GM12865 (cell line): ENCODE data around the gene BRIP1.

ENCODE experiments used
- DNase-seq: peaks from one replicate; pipeline ENCODE4 v3.0.0; 2010; ENCODE audit warnings: low read depth
- H3K4me3 ChIP-seq: 2 replicates; pipeline ENCODE4 v1.5.1; 2011; ENCODE audit warnings: mild to moderate bottlenecking, low read depth, low read length, control low read depth
- TF ChIP-seq, protein P1 (sequence below): IDR thresholded peaks from 2 replicates; pipeline ENCODE4 v1.5.1; 2011; ENCODE audit warnings: low read length, control low read depth, low read depth, inconsistent platforms; ENCODE audit not compliant: insufficient read depth; ENCODE audit errors: missing control alignments

Gene BRIP1

DNA sequence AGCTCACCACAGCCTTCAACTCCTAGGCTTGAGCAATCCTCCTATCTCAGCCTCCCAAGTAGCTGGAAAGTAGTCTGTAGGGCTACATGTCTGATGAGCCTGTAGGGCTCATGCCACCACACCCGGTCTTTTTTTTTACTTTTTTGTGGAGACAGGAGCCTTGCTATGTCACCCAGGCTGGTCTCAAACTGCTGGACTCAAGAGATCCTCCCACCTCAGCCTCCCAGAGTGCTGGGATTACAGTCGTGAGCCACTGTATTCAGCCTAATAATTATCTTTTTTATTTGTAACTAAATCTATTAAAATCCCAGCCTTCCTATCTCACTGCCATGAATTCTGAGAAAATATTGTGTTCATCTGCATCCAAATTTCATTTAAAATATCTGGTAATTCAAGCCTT, 15.1 kb downstream of the BRIP1 start:
- no peak for DNase-seq
- TF ChIP-seq, protein P1, sequence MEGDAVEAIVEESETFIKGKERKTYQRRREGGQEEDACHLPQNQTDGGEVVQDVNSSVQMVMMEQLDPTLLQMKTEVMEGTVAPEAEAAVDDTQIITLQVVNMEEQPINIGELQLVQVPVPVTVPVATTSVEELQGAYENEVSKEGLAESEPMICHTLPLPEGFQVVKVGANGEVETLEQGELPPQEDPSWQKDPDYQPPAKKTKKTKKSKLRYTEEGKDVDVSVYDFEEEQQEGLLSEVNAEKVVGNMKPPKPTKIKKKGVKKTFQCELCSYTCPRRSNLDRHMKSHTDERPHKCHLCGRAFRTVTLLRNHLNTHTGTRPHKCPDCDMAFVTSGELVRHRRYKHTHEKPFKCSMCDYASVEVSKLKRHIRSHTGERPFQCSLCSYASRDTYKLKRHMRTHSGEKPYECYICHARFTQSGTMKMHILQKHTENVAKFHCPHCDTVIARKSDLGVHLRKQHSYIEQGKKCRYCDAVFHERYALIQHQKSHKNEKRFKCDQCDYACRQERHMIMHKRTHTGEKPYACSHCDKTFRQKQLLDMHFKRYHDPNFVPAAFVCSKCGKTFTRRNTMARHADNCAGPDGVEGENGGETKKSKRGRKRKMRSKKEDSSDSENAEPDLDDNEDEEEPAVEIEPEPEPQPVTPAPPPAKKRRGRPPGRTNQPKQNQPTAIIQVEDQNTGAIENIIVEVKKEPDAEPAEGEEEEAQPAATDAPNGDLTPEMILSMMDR = no peak

DNA sequence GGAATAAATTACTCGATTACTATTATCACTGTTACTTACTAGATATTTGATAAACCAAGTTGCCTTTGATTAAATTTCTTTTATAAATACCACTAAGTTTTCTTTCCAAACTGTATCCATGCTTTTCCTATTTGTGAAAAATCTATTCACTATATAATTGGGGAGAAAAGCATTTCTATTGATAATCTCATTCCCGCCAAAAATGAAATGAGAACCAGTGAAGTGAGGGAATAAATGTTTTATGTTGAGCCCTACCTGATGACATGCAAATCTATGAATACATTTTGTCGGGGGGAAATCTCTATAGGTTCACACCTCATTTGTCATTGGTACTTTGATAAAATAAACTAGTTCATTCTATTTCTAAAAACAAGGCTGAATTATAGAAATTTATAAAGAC, 15.7 kb downstream of the BRIP1 start:
- TF ChIP-seq, protein P1 = no peak
- no peak overlapping the region for H3K4me3 ChIP-seq
- DNase-seq = no peak

More for the DNA sequence above, 15.1 kb downstream of the BRIP1 start:
- no peak overlapping the region for H3K4me3 ChIP-seq

DNA sequence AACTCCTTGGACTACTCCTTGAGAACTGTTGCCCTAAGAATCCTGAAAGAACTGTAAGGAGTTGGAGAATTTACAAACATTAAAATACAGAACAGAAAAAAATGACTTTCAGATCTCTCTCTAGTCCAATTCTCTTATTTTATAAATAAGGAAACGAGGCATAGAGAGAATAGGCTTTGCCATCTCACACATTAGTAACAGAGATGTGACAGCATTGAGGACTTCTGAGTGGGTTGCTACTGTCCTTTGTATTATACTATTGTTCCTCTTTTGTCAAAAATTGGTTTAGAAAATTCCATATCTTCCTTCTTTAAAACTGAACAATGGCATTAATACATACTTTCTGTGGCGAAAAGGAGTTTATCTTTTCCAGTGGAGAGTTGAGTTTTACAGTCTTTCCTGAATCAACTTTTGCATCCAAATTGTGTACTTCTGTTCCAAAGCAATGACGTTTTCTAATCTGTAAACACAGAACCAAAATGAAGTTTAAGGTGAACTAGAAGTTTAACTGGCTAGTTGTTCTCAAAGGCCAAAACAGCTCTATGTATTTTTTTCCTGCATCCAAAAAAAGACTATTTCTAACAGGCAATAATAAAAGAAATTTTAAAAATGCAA, 16.5 kb downstream of the BRIP1 start:
- no peak for DNase-seq
- no peak overlapping the region for H3K4me3 ChIP-seq
- TF ChIP-seq, protein P1 = no peak

DNA sequence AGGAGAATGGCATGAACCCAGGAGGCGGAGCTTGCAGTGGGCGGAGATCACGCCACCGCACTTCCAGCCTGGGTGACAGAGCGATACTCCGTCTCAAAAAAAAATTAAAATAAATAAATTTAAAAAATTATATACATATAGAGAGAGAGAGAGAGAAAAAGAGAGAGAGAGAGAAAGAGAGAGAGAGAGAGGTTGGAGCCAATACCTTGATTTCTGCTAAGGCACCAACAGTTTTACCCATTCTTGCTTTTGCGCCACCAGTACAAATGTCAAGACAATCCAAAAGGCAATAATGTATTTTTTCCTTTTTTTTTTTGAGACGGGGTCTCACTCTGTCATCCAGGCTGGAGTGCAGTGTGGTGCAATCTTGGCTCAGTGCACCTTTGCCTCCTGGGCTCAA, 17.2 kb downstream of the BRIP1 start:
- TF ChIP-seq, protein P1 = no peak
- no peak overlapping the region for H3K4me3 ChIP-seq
- DNase-seq = no peak

DNA sequence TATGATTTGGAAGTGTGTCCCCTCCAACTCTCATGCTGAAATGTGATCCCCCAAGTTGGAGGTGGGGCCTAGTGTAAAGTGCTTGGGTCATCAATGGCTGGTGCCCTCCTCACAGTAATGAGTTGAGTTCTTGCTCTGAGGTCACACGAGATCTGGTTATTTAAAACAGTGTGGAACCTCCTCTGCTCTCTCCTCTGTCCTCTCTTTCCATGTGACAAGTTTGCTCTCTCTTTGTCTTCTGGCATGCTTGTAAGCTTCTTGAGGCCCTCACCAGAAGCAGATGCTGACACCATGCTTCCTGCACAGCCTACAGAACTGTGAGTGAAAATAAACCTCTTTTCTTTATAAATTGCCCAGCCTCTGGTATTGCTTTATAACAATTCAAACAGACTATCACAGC, 19.9 kb downstream of the BRIP1 start:
- TF ChIP-seq, protein P1 = no peak
- H3K4me3 ChIP-seq = no peak overlapping the region
- DNase-seq = no peak

DNA sequence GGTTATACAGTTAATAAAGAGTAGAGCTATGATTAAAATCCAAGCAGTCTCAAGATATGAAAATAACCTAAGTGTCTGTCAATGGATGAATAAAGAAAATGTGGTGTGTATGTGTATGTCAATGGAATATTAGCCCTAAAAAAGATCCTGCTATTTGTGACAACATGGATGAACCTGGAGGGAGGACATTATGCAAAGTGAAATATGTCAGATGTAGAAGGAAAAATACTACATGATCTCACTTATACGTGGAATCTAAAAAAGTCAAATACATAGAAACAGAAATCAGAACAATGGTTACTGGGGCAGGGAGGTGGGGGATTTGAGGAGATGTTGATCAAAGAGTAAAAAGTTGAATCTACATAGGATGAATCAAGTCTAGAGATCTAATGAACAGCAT, 20.4 kb downstream of the BRIP1 start:
- H3K4me3 ChIP-seq = no peak overlapping the region
- no peak for DNase-seq
- TF ChIP-seq, protein P1 = no peak

DNA sequence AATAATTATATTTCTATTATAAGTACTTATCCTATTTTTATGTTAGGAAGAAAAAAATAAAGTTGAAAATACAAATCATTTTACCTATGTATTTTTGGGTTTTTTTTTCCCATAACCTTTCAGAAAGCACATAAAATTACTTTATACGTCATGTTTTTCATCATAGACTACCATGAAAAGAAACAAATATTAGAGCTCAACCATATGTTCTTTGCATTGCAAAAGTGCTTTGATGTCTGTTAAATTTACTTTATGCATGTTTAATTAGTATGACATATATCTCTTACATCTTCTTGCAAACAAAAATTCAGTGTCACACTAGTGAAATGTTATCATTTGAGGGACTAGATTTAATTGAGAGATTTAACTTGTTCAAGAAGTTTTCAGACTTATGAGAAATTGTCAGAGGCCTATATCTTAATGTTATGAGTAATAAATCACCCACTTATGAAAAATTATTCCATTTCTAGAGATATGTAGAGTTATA, 24.0 kb downstream of the BRIP1 start:
- H3K4me3 ChIP-seq = no peak overlapping the region
- TF ChIP-seq, protein P1 = no peak
- DNase-seq = no peak
